GM18520 (cell line): Measurements from ENCODE around the gene HES4.
"Not testable (repeated sequence)": the region's sequence is repeated elsewhere in the genome, so short reads cannot be mapped to it uniquely, and the experiment has no call there.

Experiments used
- ATAC-seq: cut with Tn5 transposase; IDR thresholded peaks from one replicate; pipeline ENCODE4 v1.9.1; 2021; ENCODE audit not compliant: unreplicated experiment

The HES4 gene

DNA sequence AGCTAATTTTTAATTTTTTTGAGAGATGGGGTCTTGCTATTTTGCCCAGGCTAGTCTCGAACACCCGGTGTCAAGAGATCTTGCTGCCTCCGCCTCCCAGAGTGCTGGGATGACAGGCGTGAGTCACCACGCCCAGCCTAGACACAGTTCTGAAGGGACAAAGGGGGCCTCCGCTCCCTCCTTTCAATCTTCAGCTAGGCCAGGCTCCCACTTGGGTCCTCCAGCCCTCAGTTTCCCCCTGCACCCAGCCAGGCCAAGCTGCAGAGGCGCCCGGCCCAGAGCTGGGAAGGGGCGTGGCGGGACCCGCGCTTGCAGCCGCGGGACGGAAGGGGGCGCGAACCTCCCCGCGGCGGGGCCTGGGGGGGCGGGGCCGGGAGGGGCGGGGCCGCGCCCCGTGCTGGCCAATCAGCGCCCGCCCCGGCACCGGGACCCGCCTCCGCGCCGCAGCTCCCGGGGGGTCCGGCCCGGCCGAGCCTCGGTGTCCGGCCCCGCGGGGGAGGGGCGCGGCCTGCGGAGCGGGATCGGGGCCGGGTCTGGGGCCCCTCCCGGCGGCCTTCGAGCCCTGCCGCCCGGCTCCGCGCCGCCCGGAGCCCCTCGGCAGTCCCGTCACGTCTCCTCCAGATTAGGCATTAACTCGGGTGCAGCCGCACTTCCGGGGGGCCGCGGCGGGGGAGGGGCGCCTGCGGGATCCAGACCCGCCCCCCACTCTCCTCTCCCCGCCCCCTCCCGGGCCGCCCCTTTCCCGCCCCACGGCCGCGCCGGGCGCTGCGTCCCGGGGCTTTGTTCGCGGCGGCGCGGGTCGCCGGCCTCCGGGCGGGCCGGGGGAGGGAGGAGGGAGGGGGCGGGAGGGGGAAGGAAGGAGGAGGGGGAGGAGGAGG, 19.5 kb upstream of the HES4 start:
- ATAC-seq, result peak; percentile 67

- not testable (repeated sequence) for ATAC-seq
These were observed 18.4 kb upstream of the HES4 start for GRCh38 chr1:1018321-1018685.

GRCh38 chr1:1017397-1018320, 17.8 kb upstream of the HES4 start:
- not testable (repeated sequence) for ATAC-seq

DNA sequence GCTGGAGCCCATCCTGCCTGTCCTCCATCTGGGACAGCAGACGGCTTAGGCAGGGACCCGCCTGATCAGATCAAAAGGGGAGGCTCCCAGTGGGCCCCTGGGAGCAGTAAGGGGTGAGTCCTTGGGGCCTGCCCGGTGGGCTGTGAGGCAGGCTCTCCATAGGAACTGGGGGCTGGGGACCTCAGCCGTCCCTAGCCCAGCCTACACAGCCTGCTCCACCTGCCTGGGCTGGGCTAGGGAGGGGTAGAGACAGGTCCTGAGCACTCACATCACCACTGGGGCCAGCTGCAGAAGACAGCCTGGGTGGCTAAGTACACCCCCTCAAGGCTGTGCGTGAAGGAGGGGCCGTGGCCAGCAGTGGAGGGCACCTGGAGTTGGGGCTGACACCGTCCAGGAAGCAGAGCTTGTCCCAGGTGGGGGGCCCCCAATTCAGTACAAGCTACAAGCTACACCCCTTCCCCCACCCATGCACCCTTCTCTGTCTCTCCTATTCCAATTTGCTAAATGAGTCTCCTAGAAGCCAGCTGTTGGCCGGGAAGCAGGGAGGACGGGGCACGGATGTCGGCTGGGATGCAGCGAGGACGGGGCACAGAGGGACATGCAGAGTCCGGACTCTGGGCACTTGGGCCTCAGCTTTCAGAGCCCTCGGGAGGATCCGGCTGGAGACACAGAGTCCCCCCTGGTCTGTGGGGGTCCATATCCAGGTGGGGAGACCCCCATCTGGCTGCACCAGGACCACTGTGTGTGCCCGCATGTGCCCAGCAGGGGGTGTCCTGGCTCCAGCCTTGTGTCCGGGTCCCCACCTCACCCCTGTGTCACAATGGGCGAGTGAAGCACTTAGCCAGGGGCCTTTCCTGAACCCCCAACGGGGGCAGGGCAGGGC, 15.1 kb upstream of the HES4 start:
- no peak for ATAC-seq

- ATAC-seq, result no peak
These were observed 14.2 kb upstream of the HES4 start for GRCh38 chr1:1013922-1014648.

DNA sequence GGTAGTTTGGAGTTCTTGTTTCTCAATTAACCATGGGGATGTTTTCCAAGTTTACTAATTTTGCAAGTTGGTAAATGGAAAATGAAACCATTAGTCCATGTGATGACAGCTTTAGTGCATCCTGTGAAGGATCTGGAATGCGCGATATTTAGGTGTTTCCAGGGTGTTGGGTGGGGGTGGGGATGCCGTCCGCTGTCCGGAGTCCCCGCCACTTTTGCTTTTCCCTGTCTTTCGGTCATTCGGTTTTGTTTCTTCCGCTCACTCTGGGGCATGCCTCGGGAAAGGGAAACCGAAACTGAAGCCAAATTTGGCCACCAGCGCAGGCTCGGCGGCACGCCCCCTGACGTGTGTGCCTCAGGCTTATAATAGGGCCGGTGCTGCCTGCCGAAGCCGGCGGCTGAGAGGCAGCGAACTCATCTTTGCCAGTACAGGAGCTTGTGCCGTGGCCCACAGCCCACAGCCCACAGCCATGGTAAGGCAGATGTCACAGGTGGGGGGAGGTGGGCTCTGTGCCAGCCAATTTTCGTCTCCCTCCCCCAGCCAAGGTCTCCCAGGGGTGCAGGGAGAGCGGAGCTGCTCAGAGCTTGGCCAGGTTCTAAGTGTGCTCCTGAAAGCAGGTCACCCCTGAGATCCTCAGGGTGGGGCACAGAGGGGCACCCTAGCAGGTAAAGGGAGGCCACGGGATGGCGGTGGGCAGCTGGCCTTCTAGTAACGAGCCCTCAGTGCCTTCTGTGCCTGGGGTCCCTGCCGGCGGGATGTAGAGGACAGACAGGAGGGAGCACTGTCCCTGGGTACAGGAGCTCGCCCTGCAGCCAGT, 13.4 kb upstream of the HES4 start, which contains the start of gene ISG15:
TSS of gene ISG15 (plus strand) at position 393 of the 817 bp plus-strand sequence. CDS start at position 470, 77 bp downstream.
- ATAC-seq, result peak; percentile 63

DNA sequence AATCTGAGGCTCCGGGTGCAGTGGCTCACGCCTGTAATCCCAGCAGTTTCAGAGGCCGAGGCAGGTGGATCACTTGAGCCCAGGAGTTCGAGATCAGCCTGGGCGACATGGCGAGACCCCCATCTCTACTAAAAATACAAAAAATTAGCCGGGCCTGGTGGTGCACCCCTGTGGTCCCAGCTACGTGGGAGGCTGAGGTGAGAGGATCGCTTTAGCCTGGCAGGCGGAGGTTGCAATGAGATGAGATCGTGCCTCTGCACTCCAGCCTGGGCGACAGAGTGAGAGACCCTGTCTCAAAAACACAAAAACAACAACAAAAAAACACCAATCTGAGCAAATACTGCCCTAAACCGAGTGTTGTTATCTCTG, 12.8 kb upstream of the HES4 start:
- ATAC-seq, result peak; percentile 10

DNA sequence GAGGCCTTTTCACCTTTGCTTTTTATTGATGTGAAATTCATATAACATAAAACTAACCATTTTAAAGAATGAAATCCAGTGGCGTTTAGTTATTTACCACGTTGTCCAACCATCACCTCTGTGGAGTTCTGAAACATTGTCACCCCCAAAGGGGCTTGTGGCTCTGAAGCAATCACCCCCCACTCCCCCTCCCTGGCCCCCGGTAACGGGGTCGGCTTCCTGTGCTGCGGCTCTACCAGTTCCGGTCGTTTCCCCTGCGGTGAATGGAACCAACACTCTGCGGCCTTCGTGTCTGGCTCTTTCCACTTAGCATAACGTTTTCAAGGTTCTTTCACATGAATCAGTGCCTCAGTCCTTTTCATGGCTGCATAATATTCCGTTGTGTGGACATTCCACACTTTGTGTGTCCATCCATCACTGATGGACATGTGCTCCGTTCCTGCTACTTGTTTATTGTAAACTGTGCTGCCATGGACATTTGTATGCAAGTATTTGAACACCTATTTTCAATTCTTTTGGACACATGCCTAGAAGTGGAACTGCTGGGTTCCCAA, 11.6 kb upstream of the HES4 start:
- no peak for ATAC-seq

DNA sequence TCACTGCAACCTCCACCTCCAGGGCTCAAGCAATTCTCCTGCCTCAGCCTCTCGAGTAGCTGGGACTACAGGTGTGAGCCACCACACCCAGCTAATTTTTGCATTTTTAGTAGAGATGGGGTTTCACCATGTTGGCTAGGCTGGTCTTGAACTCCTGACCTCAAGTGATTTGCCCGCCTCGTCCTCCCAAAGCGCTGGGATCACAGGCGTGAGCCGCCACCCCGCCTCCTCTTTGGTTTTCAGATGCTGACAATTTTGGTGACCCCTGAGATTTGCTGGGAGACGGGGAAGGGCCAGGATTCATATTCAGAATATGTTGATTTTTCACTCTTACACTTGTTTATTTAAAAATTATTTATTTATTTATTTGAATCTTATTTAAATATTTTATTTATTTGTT, 10.2 kb upstream of the HES4 start:
- ATAC-seq, result not testable (repeated sequence)

DNA sequence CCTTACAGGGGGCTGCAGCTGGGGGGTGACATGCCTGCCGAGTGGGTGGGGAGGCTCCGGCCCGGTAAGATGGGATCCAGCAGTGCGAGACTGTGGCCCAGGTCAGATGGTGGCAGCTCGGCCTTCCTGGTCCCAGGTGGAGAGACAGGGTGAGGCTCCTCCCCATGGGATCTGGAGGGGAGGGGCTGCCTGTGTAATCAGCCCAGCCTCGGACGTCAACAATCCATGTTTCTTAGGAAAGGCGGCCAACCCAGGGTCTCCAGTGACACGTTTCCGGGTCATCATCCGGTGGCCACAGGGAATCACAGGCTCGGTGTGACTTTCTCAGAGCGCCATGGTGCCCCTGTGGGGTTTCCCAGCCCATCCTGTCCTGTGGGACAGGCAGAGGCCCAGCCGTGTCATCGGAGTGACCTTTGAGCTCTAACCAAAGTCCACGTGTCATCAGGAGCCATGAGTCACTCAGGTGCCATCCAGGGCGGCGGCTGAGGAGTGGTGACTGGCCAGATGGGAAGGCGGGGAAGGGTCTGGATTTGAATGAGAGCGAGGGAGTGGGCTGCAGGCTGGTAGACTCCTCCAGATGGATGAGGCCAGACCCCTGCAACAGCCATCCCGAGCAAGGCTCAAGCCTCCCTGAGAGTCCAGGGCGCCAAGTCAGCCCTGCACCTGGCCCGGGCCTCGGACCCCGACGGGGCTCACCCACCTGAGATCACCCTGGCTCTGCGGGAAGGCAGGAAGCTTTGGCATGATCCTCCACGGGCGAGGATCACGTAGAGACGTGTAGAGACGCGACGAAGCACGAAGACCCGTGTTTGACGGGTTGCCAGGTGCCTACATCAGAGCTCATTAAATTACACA, 6.6 kb upstream of the HES4 start:
- ATAC-seq, result no peak

GRCh38 chr1:1005774-1006304, 5.9 kb upstream of the HES4 start:
- no peak for ATAC-seq

- ATAC-seq, result no peak
These were observed 5.1 kb upstream of the HES4 start for GRCh38 chr1:1004780-1005697.

DNA sequence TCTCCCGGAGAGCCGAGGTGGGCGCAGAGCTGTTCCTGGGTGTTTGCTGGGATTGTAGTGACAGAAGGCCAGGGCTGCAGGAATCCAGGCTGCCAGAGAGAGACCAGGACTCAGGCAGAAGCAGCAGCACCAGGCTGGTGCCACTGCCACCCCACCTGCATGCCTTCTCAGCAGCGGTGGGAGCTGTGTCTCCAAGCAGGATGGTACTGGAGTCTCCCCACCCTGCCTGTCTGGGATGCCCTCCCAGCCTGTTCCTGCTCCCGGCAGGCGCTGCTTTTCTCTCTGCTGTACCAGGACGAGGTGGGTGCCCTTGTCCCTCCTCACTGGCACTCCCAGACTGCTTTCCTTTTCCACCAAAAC, 4.5 kb upstream of the HES4 start:
- no peak for ATAC-seq

- ATAC-seq, result no peak
These were observed 3.9 kb upstream of the HES4 start for GRCh38 chr1:1003618-1004419.

- no peak for ATAC-seq
These were observed 1.3 kb upstream of the HES4 start for GRCh38 chr1:1001057-1001783.
